OCI-LY3 (cell line): ENCODE results near the gene IPO5.

Experiments
- CTCF ChIP-seq: fragments of 200-600, 300-600 bp; sonication (generic); IDR thresholded peaks from 2 replicates; pipeline ENCODE4 v1.5.1; 2014; ENCODE audit warnings: antibody characterized with exemption, low read length, low read depth
- EZH2phosphoT487 ChIP-seq: fragments of 200-600 bp; shearing (Covaris generic); IDR thresholded peaks from 2 replicates; pipeline ENCODE4 v1.6.1; 2018; ENCODE audit warnings: antibody characterized with exemption, mixed run types, low read depth

- TF ChIP-seq CTCF: no peak
- TF ChIP-seq EZH2phosphoT487: no peak
These were observed 48.0 kb upstream of the IPO5 start for GRCh38 chr13:97905517-97905916.
